Transverse colon (tissue), 4 donors: ENCODE data around the gene NCOA5. TPM values are rescaled to one million over a fixed set of nuclear protein-coding genes. Genes with fewer than 3 reads are reported as not detected.

ENCODE experiments used
- DNase-seq: peaks from one replicate; pipeline ENCODE4 v3.0.0-alpha.2; 2019
- H3K27ac ChIP-seq, 4 donors: fragments of 200-600 bp; sonication (generic); 2 replicates each; pipeline ENCODE4 v1.5.1; 2016 to 2018; ENCODE audit warnings: inconsistent platforms in 4 of 4
- H3K27me3 ChIP-seq: fragments of 200-600 bp; sonication (generic); 2 replicates; pipeline ENCODE4 v1.5.1; 2017; ENCODE audit warnings: inconsistent platforms
- H3K36me3 ChIP-seq, 4 donors: fragments of 200-600 bp; sonication (generic); 2 replicates each; pipeline ENCODE4 v1.5.1; 2017 to 2019; ENCODE audit warnings: inconsistent platforms in 4 of 4
- H3K4me1 ChIP-seq, 4 donors: fragments of 200-600 bp; sonication (generic); 2 replicates each; pipeline ENCODE4 v1.5.1; 2017 to 2020; ENCODE audit warnings: inconsistent platforms in 4 of 4
- H3K4me3 ChIP-seq, 4 donors: fragments of 200-600 bp; sonication (generic); 1 replicate in 1 of 4; 2 replicates in 3 of 4; pipeline versions ENCODE4 v1.5.1 to v1.6.1; 2017 to 2019; ENCODE audit warnings: inconsistent platforms in 4 of 4
- H3K9me3 ChIP-seq, 2 donors: fragments of 200-600 bp; sonication (generic); 2 replicates each; pipeline ENCODE4 v1.5.1; 2017 to 2019; ENCODE audit warnings: inconsistent platforms in 2 of 2
- CTCF ChIP-seq, 5 experiments: fragments of 200-600 bp in 3 of 5; fragments of 450-650 bp in 2 of 5; sonication (generic) in 3 of 5; IDR thresholded peaks; 1 replicate in 2 of 5; 2 replicates in 3 of 5; pipeline ENCODE4 v1.5.1; 2016 to 2017; ENCODE audit warnings: antibody characterized with exemption in 5 of 5, inconsistent platforms in 3 of 5, mild to moderate bottlenecking in 2 of 5, moderate library complexity in 1 of 5
- EP300 ChIP-seq: sonication (generic); formaldehyde crosslinking; IDR thresholded peaks from one replicate; pipeline ENCODE4 v1.6.1; 2017; ENCODE audit warnings: antibody characterized with exemption, low read depth
- POLR2A ChIP-seq: fragments of 450-650 bp; IDR thresholded peaks from one replicate; pipeline ENCODE4 v1.6.1; 2016; ENCODE audit warnings: antibody characterized with exemption, mild to moderate bottlenecking, moderate library complexity
- POLR2AphosphoS5 ChIP-seq, 3 donors: sonication (generic); formaldehyde crosslinking; IDR thresholded peaks; one replicate each; pipeline ENCODE4 v1.6.1; 2016; ENCODE audit warnings: antibody characterized with exemption in 3 of 3
- WGBS, 2 donors: methylation state at CpG; one replicate each; pipeline ENCODE4 v1.1.5; 2018; ENCODE audit warnings: low coverage in 1 of 2; 5-methylcytosine and 5-hydroxymethylcytosine counted together
- in situ Hi-C, 4 donors: fragments of 200-750 bp; cut with MboI; loops; one replicate each; pipeline versions ENCODE4 v1.15.0 to v1.15.1; 2017; ENCODE audit warnings: low sequenced_read_pairs in 3 of 4, low pct_ligation_motif_present in 1 of 4, low pct_unique_long_range_greater_than_20kb in 1 of 4
- intact Hi-C: fragments of 100-400 bp; cut with DNase I; formaldehyde crosslinking; loops from one replicate; pipeline ENCODE4 v1.15.1; 2023; ENCODE audit warnings: low total_unique reads
- total RNA-seq, 4 donors: library from RNA; depleted of rRNA; stranded (reverse); fragments of >200 nt; gene quantifications; one replicate each; pipeline ENCODE4 v1.1.0, GENCODE V29; 2016

NCOA5 gene
- total RNA-seq, 4 donors from 2014 or later, result 18.3 to 97.3 (median 27.3) TPM

GRCh38 chr20:46122071-46122470 lies 32.3 kb upstream of the NCOA5 start:
- no peak for DNase-seq
- H3K27me3 ChIP-seq, result no peaks in the 10 kb centered on the region
- WGBS, 2 donors, result 75 to 80% methylated on average over 1 to 11 of the region's 11 CpGs
- peak overlapping the region in 1 of 4 donors; percentile 11 for H3K27ac ChIP-seq
- H3K36me3 ChIP-seq, result no peaks in the 10 kb centered on the region
- in situ Hi-C loops, result no loop called here
- intact Hi-C loops, result no loop called here
- TF ChIP-seq POLR2AphosphoS5 (IDR thresholded peaks at IDR 0.05), result no peak
- TF ChIP-seq CTCF (IDR thresholded peaks at IDR 0.05), result no peak
- no peak for TF ChIP-seq EP300
- no peak for TF ChIP-seq POLR2A
- peaks cover 0 to 28% (median 16%) of the 10 kb centered on the region in 4 donors for H3K4me1 ChIP-seq
- H3K9me3 ChIP-seq, result no peaks in the 10 kb centered on the region
- H3K4me3 ChIP-seq, result no peak overlapping the region

GRCh38 chr20:46121184-46121930 lies 31.6 kb upstream of the NCOA5 start:
- in situ Hi-C loops, result no loop called here
- no peaks in the 10 kb centered on the region for H3K27me3 ChIP-seq
- no peak overlapping the region for H3K4me3 ChIP-seq
- intact Hi-C loops, result no loop called here
- H3K9me3 ChIP-seq, result no peaks in the 10 kb centered on the region
- peak overlapping the region in 2 of 4 donors; percentile 11 to 84 for H3K27ac ChIP-seq
- no peak for TF ChIP-seq POLR2AphosphoS5 (IDR thresholded peaks at IDR 0.05)
- TF ChIP-seq POLR2A, result no peak
- no peak for TF ChIP-seq EP300
- TF ChIP-seq CTCF (IDR thresholded peaks at IDR 0.05), result no peak
- WGBS, 2 donors, result 33 to 41% methylated on average over 2 of the region's 2 CpGs
- H3K36me3 ChIP-seq, result no peaks in the 10 kb centered on the region
- no peak for DNase-seq
- peaks cover 0 to 29% (median 16%) of the 10 kb centered on the region in 4 donors for H3K4me1 ChIP-seq

- in situ Hi-C loops (no loop called here), intact Hi-C loops (no loop called here)
- Histone ChIP-seq H3K9me3 (no peaks in the 10 kb centered on the region), H3K27me3 (no peaks in the 10 kb centered on the region), H3K4me3 (no peak overlapping the region), H3K4me1 (peaks cover 0 to 29% (median 16%) of the 10 kb centered on the region in 4 donors), H3K27ac (peak overlapping the region in 1 of 4 donors; percentile 84), H3K36me3 (no peaks in the 10 kb centered on the region)
- no peak for DNase-seq
- no peak for TF ChIP-seq POLR2AphosphoS5 (IDR thresholded peaks at IDR 0.05)
- no peak for TF ChIP-seq EP300
- no peak for TF ChIP-seq CTCF (IDR thresholded peaks at IDR 0.05)
- no peak for TF ChIP-seq POLR2A
- 83 to 84% methylated on average over 1 to 2 of the region's 2 CpGs for WGBS, 2 donors
These were observed 30.4 kb upstream of the NCOA5 start for GRCh38 chr20:46120136-46120535.

- Histone ChIP-seq H3K27ac (peak overlapping the region; percentile 73 to 84 (median 81)), H3K27me3 (no peaks in the 10 kb centered on the region), H3K9me3 (no peaks in the 10 kb centered on the region), H3K36me3 (no peaks in the 10 kb centered on the region), H3K4me3 (peak overlapping the region in 1 of 4 donors; percentile 46), H3K4me1 (peaks cover 0 to 29% (median 16%) of the 10 kb centered on the region in 4 donors)
- TF ChIP-seq POLR2A (no peak), CTCF (IDR thresholded peaks at IDR 0.05) (no peak)
- WGBS, 2 donors, result 78 to 90% methylated on average over 2 of the region's 2 CpGs
- DNase-seq, result no peak
- intact Hi-C loops (no loop called here), in situ Hi-C loops (no loop called here)
These were observed 29.8 kb upstream of the NCOA5 start for GRCh38 chr20:46119547-46119946.
